Fibroblast of skin of left quadriceps (primary cell): ENCODE data around the gene UBE2R2.
"Not testable (repeated sequence)": the region's sequence is repeated elsewhere in the genome, so short reads cannot be mapped to it uniquely, and the experiment has no call there.

Experiments used
- DNase-seq, 2 experiments: peaks; one replicate each; pipeline ENCODE4 v3.0.0-alpha.2; 2013; ENCODE audit warnings: low read depth in 2 of 2

UBE2R2 gene, protein sequence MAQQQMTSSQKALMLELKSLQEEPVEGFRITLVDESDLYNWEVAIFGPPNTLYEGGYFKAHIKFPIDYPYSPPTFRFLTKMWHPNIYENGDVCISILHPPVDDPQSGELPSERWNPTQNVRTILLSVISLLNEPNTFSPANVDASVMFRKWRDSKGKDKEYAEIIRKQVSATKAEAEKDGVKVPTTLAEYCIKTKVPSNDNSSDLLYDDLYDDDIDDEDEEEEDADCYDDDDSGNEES

DNA sequence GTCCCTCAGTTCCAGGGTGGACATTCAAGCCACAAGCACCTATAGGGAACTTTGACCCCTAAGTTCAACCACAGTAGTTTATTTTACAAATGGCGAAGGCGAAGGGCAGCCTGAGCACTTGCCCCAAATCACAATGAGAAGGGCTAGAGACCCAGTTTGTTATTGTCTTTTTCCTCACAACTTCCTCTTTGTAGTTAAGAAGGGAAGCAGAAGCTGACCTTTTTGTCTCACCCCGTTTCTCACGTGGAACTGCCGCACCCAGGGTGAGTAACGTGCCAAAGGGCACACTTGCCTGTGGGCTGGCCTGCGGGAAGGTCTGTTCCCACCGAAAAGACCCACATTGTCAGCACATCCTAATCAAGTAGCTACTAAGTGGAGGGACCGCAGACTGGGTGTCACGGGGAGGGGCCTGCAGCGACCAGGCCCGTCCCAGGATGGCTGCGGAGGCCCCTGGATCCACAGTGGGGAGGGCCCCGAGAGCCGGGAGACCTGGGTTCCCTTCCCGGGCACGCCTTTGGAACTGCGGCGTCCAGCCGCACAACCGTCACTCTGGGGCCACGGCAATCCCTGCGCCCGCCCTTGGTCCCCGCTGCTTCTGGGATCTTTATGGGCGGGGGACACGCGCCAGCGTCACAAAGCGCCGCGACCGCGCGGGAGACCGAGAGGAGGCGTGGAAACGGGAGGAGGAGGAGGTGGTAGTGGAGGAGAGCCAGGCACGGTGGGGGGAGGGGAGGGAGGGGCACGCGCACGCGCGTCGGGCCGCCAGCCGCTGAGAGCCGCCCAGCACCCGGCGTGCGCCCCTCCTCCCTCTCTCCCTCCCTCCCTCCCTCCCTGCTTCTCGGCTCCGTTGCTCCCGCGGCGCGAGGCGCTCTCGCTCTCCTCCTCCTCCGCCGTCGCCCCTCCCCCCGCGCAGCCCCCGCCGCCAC is at the start of gene UBE2R2:
Gene UBE2R2, plus strand, starts transcription at position 834 of the 926 bp plus-strand sequence. CDS start 598 bp downstream, outside the sequence.
- DNase-seq = peak; percentile 79 to 83

DNA sequence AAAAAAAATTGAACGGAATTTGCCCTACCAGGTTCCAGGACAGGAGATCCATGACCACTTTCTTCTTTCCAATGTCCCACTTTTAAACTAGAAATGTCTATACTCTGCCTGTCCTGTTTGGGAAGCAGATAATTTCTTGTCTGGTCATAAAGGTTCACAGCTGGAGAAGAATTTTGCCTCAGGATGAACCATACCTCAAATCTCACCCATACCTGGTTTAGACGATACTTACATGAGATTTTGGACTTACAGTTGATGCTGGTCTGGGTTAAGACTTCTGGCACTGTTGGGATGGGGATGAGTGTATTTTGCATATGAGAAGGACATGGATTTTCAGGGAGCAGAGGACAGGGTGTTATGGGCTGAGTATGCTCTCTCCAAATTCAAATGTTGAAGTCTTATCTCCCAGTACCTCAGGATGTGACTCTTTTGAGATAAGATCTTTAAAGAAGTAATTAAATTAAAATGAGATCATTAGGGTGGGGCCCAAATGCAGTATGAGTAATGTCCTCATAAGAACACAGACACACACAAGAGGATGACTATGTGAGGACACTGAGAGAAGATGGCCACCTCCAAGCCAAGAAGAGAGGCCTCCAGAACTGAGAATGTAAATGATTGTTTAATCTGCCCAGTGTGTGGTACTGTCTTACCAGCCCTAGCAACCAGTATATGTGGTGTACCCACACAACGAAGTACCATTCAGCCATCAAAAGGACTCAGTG is 46.6 kb upstream of the UBE2R2 start:
- not testable (repeated sequence) for DNase-seq

DNA sequence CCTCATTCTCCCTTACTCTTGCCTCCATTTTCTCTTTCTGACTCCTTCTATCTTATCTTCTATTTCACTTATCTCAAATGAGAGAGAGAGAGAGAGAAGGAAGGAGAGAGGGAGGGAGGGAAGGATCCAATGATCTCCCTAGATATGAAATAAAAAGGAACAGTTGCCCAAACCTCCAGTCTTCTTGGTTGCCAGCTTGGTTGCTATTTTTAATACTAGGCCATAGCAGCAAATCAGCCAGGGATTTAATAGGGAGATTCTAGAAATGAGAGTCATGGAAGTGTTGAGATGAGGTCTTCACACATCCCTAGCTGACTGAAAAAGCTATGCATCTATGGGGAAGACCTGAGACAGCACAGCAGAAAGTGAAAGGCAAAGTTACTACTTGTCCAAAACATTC is 43.8 kb upstream of the UBE2R2 start:
- DNase-seq = not testable (repeated sequence)

DNA sequence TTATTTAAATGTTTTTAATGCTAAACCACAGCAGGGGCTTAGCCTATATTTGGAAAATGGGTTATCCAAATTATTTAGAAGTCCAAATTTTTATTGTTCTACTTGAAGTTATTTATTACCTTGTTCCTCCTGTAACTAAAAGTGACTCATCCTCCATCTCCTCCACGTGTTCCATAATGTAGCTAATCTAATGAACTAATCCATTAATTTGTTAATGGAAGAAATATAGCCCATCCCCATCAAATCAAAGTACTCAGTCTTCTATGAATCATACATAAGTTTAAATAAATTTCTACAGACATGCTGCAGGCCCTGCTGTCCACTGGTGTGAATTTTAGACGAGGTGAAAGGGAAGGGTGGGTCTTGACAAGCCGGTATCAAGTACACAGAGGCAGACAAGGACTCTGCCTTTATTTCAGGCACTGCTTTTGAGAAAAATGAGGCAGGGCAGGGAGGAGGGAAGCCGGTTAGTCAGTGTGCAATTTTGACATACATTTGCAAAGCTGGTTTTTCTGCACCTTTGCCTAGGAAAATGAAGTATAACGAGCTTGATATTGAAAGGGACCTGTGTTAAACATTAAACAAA is 42.8 kb upstream of the UBE2R2 start:
- not testable (repeated sequence) for DNase-seq

DNA sequence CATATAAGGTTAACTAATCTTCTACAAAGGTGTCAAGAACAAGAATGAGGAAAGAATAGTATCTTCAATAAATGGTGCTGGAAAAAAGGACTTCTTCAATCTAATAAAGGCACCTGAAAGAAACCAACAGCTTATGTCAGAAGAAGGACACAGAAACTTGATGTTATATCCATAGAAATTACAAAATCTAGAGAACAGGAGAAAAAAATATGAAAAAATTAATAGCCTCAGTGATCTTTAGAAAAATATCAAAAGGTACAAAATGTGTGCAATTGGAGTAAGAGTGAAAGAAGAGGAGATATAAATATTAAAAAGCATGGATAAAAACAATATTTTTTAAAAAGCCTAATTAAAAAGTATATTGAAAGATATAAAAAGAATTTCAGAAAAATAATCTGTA is 40.4 kb upstream of the UBE2R2 start:
- DNase-seq = no peak

DNA sequence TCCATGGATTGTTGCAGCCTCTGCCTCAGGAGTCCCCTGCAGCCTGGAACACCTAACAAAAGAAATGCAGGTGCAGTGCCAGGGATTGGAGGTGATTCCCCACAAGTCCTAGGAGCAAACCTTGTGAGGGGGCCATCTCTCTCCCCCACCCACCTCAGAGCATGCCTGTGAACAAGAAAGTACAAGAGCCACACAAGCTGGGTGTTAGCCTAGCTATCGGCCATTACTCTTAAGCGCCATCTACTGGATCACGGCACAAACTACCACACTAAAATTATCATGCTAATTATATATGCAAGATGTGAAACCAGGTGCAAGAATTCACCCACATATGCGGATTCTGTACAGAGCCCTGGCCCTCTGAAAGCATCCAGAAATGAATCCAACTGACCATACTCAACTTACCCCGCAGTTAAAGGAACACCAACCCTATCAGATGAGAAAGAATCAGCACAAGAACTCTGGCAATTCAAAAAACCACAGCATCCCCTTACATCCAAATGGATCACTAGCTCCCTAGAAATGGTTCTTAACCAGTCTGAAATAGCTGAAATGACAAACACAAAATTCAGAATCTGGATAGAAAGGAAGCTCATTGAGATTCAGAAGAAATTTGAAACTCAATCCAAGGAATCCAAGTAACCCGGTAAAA is 38.1 kb upstream of the UBE2R2 start:
- peak in 1 of 2 experiments; percentile 37 for DNase-seq

DNA sequence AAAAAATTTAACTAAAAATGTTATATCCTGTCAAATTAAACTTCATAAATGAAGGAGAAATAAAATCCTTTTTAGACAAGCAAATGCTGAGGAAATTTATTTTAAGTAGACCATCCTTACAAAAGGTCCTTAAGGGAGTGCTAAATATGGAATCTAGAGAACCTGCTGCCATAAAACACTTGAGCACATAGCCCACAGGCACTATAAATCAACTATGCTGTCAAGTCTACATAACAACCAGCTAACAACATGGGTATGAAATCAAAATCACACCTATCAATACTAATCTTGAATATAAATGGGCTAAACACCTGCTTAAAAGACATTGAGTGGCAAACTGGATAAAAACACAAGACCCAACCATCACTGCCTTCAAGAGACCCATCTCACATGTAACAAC is 36.7 kb upstream of the UBE2R2 start:
- DNase-seq = no peak

DNA sequence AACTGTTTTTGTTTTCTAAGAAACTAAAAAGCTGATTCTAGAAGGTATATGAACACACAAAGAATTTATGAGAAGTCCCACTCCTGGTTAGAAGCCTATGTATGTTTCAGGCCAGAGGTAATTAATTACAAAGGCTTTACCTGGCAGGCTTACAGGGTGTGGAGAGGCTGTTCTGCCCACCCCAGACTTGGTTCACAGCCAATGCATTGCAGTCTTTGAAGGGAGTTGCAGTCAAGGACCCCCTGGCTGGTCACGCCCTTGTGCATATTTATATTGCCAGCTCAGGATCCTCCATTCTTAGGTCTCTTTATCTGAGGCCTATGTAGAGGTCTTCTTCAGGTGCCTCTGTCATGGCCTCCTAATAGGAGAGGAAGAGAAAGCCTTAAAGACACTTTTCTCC is 35.2 kb upstream of the UBE2R2 start:
- no peak for DNase-seq

DNA sequence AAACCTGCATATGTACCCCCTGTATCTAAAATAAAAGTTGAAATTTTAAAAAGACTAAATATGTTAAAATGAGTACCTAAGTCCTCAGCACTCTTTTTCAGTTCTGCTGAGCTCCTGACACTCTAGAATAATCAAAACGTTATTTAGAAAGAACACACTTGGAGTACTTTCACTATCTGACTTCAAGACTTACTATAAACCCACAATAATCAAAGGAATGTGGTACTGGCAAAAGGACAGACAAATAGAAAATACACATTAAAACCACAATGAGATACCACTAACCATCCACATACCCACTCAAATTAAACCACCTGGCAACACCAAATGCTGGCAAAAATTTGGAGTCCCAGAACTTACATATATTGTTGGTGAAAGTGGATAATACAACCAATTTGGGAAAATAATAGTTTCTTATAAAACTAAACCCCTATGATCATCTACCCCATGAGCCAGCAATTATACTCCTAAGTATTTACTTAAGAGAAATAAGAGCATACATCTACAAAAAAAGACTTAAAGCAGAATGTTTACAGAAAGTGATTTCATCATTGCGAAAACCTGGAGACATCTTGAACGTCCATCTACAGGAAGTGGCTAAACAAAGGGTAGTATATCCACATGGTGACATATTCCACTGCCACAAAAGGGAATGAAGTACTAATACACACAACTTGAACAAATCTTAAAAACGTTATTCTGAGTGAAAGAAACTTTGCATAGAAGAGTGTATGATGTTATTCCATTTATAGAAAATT is 34.4 kb upstream of the UBE2R2 start:
- peak in 1 of 2 experiments; percentile 27 for DNase-seq

DNA sequence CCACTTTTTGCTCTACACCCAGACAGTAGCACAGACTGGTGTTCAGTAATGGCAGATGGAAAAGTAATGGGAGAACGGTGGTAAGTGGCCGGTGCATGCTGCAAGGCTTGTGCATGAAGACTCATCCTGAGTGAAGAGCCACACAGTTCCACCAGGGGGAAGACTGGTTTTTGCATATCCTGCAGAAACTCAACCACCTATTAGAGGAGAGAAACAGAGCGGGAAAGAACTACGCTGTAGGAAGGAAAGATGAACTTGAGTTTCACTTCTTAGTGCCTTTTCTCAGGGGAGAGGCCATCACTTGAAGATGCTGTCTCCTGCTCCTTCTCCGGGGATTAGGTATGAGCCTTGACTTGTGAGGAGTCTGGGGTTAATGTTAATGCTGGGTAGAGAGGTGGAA is 31.0 kb upstream of the UBE2R2 start:
- no peak for DNase-seq

DNA sequence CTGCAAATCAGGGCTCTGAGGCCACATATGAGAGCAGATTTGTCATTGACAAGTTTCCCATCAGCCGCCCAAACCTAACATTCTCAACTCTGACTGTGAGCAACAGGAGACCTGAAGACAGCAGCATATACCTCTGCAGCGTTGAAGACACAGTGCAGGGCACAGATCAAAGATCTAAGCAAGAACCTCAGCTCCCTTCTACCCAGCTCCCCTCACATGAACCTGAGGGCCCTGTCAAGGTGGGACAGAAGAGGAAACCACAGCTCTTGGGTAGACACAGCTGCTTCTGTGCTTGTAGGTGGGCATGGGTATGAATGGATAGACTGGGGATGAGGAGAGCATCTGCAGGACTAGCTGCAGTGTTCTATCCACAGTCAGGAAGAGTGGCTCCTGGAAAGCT is 30.3 kb upstream of the UBE2R2 start:
- DNase-seq = no peak

DNA sequence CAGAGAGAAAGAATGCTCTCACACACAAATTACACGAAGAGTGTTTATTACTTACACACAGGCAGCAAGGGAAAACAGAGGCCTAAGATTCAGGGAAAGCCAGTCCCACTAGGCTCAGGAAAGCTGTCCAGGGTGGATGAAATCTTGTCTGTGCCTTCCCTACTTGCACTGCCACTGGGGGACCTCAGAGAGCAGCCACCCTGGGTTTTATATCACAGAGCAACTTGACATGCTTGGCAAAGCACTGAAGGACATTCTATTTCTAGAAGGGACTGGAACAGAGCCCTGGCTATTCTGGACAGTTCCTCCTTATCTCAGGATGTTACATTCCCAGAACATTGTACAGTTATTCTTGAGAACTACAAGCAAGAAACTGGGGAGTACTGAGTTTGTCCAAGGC is 29.1 kb upstream of the UBE2R2 start:
- DNase-seq = no peak

DNA sequence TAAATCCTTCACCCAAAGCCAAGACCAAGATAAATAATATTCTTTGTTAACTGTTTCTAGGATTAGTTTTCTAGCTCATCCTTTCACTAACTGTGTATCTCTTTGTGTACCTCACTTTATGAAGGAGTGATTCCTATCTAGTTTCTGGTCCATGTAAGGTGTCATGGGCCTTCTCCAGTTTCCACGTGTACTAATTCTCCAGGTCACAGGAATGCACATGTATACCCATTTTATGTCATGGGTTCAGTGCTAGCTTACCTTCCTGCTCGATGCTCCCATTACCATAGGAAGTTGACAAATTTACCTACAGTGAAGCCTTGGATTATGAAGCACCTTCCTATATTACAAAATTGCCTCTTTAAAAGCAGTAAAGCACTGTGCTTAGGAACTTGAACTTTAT is 27.5 kb upstream of the UBE2R2 start:
- not testable (repeated sequence) for DNase-seq

DNA sequence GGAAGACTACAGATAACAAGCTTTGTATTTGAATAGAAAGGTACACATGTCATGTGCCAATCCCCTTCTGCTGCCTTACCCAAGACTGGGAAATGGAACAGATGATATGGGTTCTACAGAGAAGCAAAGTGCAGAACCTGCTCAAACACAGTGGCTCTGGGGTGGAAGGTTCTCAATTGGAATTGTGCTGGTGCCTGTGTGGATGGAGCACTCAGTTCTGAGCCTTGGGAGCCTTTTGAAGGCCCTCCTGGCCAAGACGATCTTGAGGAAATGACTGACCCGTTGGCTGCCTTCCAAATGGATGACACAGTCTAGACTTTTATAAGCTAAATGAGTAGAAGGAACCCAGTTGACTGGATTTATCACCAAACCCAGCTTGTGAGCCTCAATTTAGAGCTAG is 25.8 kb upstream of the UBE2R2 start:
- DNase-seq = no peak

DNA sequence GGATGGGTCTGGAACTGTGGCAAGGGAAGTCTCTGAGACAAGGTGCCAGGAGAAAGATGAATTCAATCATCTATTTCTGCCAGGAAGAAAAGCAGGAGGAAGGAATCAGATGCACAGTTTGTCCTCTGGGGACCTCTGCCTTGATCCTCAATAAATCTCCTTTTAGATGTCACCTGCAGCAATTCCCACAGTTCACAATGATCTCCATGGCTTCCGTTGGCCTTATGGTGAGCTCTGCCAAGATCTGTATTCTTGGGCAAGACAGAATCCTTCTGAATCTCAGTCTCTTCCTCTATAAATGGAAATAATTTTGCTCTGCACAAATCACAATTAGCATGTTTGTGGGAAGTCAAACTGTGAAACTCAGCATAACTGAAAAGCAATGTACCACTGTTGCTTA is 23.5 kb upstream of the UBE2R2 start:
- not testable (repeated sequence) for DNase-seq

DNA sequence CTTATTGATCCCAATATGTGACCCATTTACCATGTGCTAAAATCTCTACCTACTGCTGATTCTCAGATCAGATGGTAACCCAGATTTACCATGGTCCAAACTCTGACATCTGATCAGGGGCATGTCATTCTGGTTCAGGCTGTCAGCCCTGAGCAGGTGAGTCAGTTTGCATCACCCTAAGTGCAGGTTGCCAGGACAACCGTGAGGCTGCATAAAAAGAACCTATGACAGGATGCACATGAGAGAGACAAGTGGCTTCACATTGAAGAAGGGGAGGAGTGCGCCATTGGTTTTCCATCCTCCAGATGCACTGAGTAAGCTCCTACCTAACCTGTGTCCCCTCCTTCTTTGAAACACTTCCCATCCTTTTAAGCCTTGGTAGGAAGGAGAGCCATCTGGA is 22.4 kb upstream of the UBE2R2 start:
- DNase-seq = no peak

DNA sequence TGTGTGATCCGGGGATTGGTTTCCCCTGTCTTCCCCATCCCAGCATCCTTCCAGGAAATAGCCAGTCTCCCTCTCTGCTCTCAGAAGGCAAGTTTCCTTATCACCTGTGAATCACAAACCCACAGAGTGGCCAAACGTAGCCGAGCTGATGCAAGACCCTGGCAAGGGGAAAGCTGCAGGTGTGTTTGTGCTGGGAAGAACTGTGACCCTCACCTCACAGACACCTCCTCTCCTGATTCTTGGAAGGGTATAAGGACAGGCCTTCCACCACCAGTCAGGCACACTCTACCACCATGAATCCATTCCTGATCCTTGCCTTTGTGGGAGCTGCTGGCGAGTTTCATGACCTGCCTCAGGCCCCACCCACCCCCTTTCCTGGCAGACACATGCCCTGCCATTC is 21.7 kb upstream of the UBE2R2 start, which contains the start of gene PRSS3:
Gene PRSS3, plus strand, starts transcription at position 281 of the 400 bp plus-strand sequence. Its CDS starts 13 bp downstream, at position 294.
- DNase-seq = no peak

DNA sequence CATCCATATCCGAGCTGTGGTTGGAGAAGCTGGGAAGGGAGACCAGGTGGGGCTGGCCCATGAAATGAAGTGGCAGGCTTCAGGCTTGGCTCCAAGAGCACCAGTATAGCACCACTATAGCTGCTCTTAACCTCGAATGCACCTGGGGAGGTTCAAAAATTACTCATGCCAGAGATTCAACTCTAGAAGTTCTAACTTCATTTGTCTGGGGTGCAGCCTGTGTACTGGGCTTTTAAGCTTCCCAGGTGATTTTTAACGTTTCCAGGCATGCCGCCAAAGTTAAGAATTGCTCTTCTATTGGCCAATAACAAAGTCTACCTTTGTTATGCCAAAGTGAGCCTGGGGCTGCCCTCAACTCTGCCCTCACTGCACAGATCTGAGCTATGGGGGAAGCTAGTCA is 21.1 kb upstream of the UBE2R2 start:
- no peak for DNase-seq

DNA sequence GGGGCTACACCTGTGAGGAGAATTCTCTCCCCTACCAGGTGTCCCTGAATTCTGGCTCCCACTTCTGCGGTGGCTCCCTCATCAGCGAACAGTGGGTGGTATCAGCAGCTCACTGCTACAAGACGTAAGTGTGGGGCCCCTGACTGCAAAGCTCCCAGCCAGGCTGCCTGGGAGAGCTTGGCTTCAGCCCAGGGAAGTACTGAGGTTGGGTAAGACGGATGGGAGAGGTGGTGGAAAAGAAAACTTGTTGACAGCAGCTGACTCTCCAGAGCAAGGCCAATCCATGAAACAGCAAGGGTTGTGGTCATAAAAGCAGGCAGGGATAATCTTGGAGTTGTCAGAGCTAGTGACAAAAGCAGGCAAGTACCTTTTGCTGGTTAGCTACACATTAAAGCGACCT is 20.3 kb upstream of the UBE2R2 start:
- not testable (repeated sequence) for DNase-seq

DNA sequence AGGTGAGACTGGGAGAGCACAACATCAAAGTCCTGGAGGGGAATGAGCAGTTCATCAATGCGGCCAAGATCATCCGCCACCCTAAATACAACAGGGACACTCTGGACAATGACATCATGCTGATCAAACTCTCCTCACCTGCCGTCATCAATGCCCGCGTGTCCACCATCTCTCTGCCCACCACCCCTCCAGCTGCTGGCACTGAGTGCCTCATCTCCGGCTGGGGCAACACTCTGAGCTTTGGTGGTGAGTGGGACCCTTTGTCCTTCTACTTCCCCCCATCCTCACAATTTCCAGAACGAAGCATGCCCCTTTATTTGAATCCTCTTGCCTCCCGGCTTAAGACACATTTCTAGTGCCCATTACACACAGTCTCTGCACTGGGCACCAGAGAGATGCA is 19.1 kb upstream of the UBE2R2 start:
- no peak for DNase-seq

DNA sequence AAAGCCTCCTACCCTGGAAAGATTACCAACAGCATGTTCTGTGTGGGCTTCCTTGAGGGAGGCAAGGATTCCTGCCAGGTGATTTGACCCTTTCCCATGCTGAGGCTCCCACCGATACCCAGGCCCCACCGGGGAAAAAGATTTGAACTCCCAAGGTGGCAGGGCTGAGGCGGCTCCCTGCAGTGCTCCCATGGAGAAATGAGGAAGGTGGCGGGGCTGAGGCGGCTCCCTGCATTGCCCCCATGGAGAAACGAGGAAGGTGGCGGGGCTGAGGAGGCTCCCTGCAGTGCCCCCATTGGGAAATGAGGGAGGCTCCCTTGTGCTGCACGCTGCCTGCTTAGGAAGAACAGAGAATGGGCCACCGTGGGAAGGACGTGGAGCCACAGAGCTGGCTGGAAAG is 18.4 kb upstream of the UBE2R2 start:
- no peak for DNase-seq
